Muscle layer of colon (tissue), 2 donors: Measurements from ENCODE around the gene PCDHGB7.
"Not testable (repeated sequence)": the region's sequence is repeated elsewhere in the genome, so short reads cannot be mapped to it uniquely, and the experiment has no call there.

Source experiments
- H3K27ac ChIP-seq: one replicate; pipeline ENCODE4 v1.7.0; 2013; ENCODE audit warnings: low read depth, mild to moderate bottlenecking, low read length, moderate library complexity
- H3K27me3 ChIP-seq, 2 donors: one replicate each; pipeline ENCODE4 v1.7.0; 2013; ENCODE audit warnings: low read length in 2 of 2, mild to moderate bottlenecking in 2 of 2; ENCODE audit not compliant: insufficient read depth in 2 of 2, control insufficient read depth in 1 of 2
- H3K36me3 ChIP-seq: one replicate; pipeline ENCODE4 v1.7.0; 2013; ENCODE audit warnings: mild to moderate bottlenecking, low read length; ENCODE audit not compliant: insufficient read depth
- H3K4me1 ChIP-seq: one replicate; pipeline ENCODE4 v1.7.0; 2013; ENCODE audit warnings: mild to moderate bottlenecking, low read length; ENCODE audit not compliant: insufficient read depth
- H3K4me3 ChIP-seq, 2 donors: one replicate each; pipeline ENCODE4 v1.7.0; 2013; ENCODE audit warnings: low read length in 2 of 2, low read depth in 1 of 2, mild to moderate bottlenecking in 1 of 2, moderate library complexity in 1 of 2
- H3K9ac ChIP-seq: one replicate; pipeline ENCODE4 v1.7.0; 2013; ENCODE audit warnings: low read length
- H3K9me3 ChIP-seq: one replicate; pipeline ENCODE4 v1.7.0; 2013; ENCODE audit warnings: mild to moderate bottlenecking, low read length
- donor health status: abdominal sarcoma.
- donor health status: Adenocarcinoma of cecum.

Gene PCDHGB7

DNA sequence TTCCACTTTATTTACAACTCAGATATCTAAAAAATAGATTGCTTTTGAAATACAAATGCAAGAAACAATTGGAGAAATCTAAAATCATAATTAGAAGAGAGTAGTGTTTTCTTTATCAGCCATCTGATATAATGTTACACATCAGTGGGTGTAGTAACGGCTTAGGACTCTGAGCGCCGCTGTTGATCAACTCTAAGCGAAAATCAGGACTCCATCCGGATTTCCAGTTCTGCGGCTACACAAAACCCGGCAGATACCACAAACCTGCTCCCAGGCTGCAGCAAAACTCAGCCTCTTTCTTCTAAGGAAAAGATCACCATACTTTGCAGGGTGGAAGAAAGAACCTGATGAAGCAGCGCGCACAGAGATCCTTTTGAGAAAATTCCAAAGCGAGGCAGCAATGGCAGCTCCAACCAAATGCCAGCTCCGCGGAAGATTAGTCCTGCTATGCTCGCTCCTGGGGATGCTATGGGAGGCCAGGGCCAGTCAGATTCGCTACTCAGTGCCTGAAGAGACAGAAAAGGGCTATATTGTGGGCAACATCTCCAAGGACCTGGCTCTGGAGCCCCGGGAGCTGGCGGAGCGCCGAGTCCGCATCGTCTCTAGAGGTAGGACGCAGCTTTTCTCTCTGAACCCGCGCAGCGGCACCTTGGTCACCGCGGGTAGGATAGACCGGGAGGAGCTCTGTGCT is 14.8 kb upstream of the PCDHGB7 start, which contains the start of gene PCDHGA9:
TSS of gene PCDHGA9 (plus strand) at position 226 of the 691 bp plus-strand sequence. CDS start at position 401, 175 bp downstream.
- H3K9me3 ChIP-seq, result peaks cover 73% of the 10 kb centered on the region
- no peaks in the 10 kb centered on the region for H3K36me3 ChIP-seq
- H3K4me1 ChIP-seq, result no peaks in the 10 kb centered on the region
- H3K4me3 ChIP-seq, result peak within 1 kb of the TSS in 1 of 2 donors; percentile 36
- no peaks in the 10 kb centered on the region for H3K27me3 ChIP-seq
- H3K9ac ChIP-seq, result no peak within 1 kb of the TSS
- H3K27ac ChIP-seq, result no peak within 1 kb of the TSS

DNA sequence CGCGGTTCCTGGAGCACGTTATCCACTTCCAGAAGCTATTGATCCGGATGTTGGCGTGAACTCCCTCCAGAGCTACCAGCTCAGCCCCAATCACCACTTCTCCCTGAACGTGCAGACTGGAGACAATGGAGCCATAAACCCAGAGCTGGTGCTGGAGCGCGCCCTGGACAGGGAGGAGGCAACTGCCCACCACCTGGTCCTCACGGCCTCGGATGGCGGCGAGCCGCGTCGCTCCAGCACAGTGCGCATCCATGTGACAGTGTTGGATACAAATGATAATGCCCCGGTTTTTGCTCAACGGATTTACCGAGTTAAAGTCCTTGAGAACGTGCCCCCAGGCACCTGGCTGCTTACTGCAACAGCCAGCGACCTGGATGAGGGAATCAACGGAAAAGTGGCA is 14.1 kb upstream of the PCDHGB7 start:
- Histone ChIP-seq H3K9me3 (peaks cover 80% of the 10 kb centered on the region), H3K27ac (no peak overlapping the region), H3K9ac (no peak overlapping the region), H3K4me3 (peak overlapping the region in 1 of 2 donors; percentile 36), H3K36me3 (no peaks in the 10 kb centered on the region), H3K27me3 (no peaks in the 10 kb centered on the region), H3K4me1 (no peaks in the 10 kb centered on the region)

DNA sequence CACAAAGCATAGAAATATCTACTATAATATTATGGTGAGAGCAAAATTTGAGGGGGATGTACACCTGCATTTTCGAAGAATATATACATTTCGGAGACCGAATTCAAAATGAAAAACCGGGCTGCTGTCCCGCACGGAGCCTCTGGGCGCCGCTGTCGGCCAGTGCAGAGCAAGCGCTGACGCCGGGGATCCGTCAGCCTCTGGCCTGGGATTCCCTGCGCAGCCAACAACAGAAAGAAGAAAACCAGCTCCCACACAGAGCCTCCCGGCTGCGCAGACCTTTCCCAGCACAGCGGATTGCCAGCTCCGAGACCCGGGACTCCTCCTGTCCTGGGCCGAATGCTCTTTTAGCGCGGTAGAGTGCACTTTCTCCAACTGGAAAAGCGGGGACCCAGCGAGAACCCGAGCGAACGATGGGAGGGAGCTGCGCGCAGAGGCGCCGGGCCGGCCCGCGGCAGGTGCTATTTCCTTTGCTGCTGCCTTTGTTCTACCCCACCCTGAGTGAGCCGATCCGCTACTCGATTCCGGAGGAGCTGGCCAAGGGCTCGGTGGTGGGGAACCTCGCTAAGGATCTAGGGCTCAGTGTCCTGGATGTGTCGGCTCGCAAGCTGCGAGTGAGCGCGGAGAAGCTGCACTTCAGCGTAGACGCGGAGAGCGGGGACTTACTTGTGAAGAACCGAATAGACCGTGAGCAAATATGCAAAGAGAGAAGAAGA is 9.5 kb upstream of the PCDHGB7 start, which contains the start of gene PCDHGB6:
TSS of gene PCDHGB6 (plus strand) at position 232 of the 716 bp plus-strand sequence. CDS start at position 414, 182 bp downstream.
- not testable (repeated sequence) for H3K4me1 ChIP-seq, H3K27ac ChIP-seq, H3K27me3 ChIP-seq, H3K9ac ChIP-seq, H3K36me3 ChIP-seq
- Histone ChIP-seq H3K9me3 (peaks cover 86% of the 10 kb centered on the region), H3K4me3 (peak within 1 kb of the TSS in 1 of 2 donors; percentile 49)

DNA sequence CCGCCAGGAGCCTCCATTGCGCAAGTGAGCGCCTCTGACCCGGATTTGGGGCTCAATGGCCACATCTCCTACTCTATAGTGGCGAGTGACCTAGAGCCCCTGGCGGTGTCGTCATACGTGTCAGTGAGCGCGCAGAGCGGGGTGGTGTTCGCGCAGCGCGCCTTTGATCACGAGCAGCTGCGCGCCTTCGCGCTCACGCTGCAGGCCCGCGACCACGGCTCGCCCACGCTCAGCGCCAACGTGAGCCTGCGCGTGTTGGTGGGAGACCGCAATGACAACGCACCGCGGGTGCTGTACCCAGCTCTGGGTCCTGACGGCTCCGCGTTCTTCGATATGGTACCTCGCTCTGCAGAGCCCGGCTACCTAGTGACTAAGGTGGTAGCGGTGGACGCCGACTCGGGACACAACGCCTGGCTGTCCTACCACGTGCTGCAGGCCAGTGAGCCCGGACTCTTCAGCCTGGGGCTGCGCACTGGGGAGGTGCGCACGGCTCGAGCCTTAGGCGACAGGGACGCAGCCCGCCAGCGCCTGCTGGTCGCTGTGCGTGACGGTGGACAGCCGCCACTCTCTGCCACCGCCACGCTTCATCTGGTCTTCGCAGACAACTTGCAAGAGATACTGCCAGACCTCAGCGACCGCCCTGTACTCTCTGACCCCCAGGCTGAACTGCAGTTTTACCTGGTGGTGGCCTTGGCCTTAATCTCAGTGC is 7.7 kb upstream of the PCDHGB7 start:
- H3K9me3 ChIP-seq, result peaks cover 82% of the 10 kb centered on the region
- no peaks in the 10 kb centered on the region for H3K36me3 ChIP-seq
- peak overlapping the region; percentile 11 to 49 for H3K4me3 ChIP-seq
- no peaks in the 10 kb centered on the region for H3K27me3 ChIP-seq
- no peaks in the 10 kb centered on the region for H3K4me1 ChIP-seq
- H3K9ac ChIP-seq, result no peak overlapping the region
- no peak overlapping the region for H3K27ac ChIP-seq

DNA sequence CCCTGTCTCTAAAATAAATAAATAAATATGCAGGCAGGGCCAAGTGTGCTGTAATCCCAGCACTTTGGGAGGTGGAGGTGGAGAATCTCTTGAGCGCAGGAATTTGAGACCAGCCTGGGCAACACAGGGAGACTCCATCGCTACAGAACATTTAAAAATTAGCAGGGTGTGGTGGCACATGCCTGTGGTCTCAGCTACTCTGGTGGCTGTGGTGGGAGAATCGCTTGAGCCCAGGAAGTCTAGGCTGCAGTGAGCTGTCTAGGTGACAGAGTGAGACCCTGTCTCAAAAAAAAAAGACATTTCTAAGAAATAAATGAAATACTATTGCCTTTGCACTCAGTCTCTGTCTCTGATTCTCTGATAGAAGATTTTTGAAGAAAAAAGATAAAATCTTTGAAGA is 5.9 kb upstream of the PCDHGB7 start:
- Histone ChIP-seq H3K27ac (no peak overlapping the region), H3K36me3 (no peaks in the 10 kb centered on the region), H3K9ac (no peak overlapping the region), H3K4me1 (no peaks in the 10 kb centered on the region), H3K9me3 (peaks cover 81% of the 10 kb centered on the region), H3K27me3 (no peaks in the 10 kb centered on the region), H3K4me3 (peak overlapping the region in 1 of 2 donors; percentile 35)

DNA sequence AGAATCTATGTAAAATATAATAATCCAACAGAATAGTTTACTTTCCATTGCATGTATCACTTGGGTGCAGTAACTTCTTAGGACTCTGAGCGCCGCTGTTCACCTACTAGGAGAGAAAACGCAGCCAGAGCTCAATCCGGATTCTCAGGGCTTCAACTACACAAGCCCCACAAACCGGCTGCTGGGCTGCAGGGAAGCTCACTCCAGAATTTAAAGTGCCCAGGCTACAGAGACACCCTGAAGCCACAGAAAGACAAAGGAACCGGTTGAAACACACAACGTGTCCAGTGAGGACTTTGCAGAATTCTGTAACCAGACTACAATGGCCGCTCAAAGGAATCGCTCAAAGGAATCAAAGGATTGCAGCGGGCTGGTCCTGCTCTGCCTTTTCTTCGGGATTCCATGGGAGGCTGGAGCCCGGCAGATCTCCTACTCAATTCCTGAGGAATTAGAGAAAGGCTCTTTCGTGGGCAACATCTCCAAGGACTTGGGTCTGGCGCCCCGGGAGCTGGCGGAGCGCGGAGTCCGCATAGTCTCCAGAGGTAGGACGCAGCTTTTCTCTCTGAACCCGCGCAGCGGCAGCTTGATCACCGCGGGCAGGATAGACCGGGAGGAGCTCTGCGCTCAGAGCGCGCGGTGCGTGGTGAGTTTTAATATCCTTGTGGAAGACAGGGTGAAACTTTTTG is 4.5 kb upstream of the PCDHGB7 start, which contains the start of gene PCDHGA10:
TSS of gene PCDHGA10 (plus strand) at position 134 of the 686 bp plus-strand sequence. CDS start at position 323, 189 bp downstream.
- H3K27ac ChIP-seq, result no peak within 1 kb of the TSS
- peaks cover 73% of the 10 kb centered on the region for H3K9me3 ChIP-seq
- peak within 1 kb of the TSS in 1 of 2 donors; percentile 51 for H3K4me3 ChIP-seq
- no peak within 1 kb of the TSS for H3K9ac ChIP-seq
- H3K36me3 ChIP-seq, result no peaks in the 10 kb centered on the region
- H3K27me3 ChIP-seq, result no peaks in the 10 kb centered on the region
- H3K4me1 ChIP-seq, result no peaks in the 10 kb centered on the region

DNA sequence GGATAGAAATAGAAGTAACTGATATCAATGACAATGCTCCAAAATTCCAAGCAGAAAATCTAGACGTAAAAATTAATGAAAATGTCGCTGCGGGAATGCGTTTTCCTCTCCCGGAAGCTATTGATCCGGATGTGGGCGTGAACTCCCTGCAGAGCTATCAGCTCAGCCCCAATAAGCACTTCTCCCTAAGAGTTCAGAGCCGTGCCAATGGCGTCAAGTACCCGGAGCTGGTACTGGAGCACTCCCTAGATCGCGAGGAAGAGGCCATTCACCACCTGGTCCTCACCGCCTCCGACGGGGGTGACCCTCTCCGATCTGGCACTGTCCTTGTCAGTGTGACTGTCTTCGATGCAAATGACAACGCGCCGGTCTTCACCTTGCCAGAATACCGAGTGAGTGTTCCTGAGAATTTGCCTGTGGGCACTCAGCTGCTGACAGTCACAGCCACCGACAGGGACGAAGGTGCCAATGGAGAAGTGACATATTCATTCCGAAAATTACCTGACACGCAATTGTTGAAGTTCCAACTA is 3.9 kb upstream of the PCDHGB7 start:
- peaks cover 73% of the 10 kb centered on the region for H3K9me3 ChIP-seq
- no peak overlapping the region for H3K9ac ChIP-seq
- H3K36me3 ChIP-seq, result no peaks in the 10 kb centered on the region
- peak overlapping the region in 1 of 2 donors; percentile 51 for H3K4me3 ChIP-seq
- H3K27ac ChIP-seq, result no peak overlapping the region
- H3K4me1 ChIP-seq, result no peaks in the 10 kb centered on the region
- H3K27me3 ChIP-seq, result no peaks in the 10 kb centered on the region

DNA sequence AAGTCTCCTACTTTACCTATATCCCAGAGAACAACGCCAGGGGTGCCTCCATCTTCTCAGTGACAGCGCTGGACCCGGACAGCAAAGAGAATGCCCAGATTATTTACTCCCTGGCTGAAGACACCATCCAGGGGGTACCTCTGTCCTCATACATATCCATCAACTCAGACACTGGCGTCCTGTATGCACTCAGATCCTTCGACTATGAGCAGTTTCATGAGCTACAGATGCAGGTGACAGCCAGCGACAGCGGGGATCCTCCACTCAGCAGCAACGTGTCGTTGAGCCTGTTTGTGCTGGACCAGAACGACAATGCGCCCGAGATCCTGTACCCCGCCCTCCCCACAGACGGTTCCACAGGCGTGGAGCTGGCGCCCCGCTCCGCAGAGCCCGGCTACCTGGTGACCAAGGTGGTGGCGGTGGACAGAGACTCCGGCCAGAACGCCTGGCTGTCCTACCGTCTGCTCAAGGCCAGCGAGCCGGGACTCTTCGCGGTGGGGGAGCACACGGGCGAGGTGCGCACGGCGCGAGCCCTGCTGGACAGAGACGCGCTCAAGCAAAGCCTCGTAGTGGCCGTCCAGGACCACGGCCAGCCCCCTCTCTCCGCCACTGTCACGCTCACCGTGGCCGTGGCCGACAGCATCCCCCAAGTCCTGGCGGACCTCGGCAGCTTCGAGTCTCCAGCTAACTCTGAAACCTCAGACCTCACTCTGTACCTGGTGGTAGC is 2.8 kb upstream of the PCDHGB7 start:
- not testable (repeated sequence) for H3K4me3 ChIP-seq, H3K36me3 ChIP-seq, H3K4me1 ChIP-seq, H3K9ac ChIP-seq, H3K27ac ChIP-seq, H3K27me3 ChIP-seq
- H3K9me3 ChIP-seq, result peaks cover 73% of the 10 kb centered on the region

DNA sequence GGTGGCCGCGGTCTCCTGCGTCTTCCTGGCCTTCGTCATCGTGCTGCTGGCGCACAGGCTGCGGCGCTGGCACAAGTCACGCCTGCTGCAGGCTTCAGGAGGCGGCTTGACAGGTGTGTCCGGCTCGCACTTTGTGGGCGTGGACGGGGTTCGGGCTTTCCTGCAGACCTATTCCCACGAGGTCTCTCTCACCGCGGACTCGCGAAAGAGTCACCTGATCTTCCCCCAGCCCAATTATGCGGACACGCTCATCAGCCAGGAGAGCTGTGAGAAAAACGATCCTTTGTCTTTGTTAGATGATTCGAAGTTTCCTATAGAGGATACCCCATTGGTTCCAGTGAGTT is 2.2 kb upstream of the PCDHGB7 start:
- H3K9me3 ChIP-seq, result peaks cover 73% of the 10 kb centered on the region
- H3K27ac ChIP-seq, H3K27me3 ChIP-seq, H3K4me3 ChIP-seq, H3K36me3 ChIP-seq, H3K9ac ChIP-seq, H3K4me1 ChIP-seq: not testable (repeated sequence)

DNA sequence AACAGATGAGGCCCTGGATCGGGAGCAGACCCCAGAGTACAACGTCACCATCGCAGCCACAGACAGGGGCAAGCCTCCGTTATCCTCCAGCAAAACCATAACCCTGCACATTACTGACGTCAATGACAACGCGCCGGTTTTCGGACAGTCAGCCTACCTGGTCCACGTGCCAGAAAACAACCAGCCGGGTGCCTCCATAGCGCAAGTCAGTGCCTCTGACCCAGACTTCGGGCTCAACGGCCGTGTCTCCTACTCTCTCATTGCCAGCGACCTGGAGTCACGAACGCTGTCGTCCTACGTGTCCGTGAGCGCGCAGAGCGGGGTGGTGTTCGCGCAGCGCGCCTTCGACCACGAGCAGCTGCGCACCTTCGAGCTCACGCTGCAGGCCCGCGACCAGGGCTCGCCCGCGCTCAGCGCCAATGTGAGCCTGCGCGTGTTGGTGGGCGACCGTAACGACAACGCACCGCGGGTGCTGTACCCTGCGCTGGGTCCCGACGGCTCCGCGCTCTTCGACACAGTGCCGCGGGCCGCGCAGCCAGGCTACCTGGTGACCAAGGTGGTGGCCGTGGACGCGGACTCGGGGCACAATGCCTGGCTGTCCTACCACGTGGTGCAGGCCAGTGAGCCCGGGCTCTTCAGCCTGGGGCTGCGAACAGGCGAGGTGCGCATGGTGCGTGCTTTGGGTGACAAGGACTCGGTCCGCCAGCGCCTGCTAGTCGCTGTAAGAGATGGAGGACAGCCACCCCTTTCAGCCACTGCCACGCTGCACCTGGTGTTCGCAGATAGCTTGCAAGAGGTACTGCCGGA is 1.8 kb downstream of the PCDHGB7 start:
- H3K27ac ChIP-seq, result no peak overlapping the region
- H3K9ac ChIP-seq, result no peak overlapping the region
- peak overlapping the region in 1 of 2 donors; percentile 39 for H3K4me3 ChIP-seq
- H3K36me3 ChIP-seq, result no peaks in the 10 kb centered on the region
- peaks cover 69% of the 10 kb centered on the region for H3K9me3 ChIP-seq
- no peaks in the 10 kb centered on the region for H3K27me3 ChIP-seq
- H3K4me1 ChIP-seq, result no peaks in the 10 kb centered on the region
